ENCODE results near the gene GSTT2.
"Not testable (repeated sequence)": the region's sequence is repeated elsewhere in the genome, so short reads cannot be mapped to it uniquely, and the experiment has no call there.

The GSTT2 gene

GRCh38 chr22:23974836-23975352 is 5.0 kb upstream of the GSTT2 start:
- DNase-seq (ENCODE audit: low spot score): not testable (repeated sequence)

GRCh38 chr22:23977304-23977703 is 2.6 kb upstream of the GSTT2 start:
- DNase-seq (ENCODE audit: low spot score): not testable (repeated sequence)

- not testable (repeated sequence) for DNase-seq (ENCODE audit: low spot score)
These were observed 633 bp downstream of the GSTT2 start for GRCh38 chr22:23980567-23980966.

- no peak for DNase-seq (ENCODE audit: low spot score)
These were observed 4.5 kb downstream of the GSTT2 start for GRCh38 chr22:23984430-23984829.

- DNase-seq (ENCODE audit: low spot score): not testable (repeated sequence)
These were observed 6.2 kb downstream of the GSTT2 start for GRCh38 chr22:23986089-23986488.

- not testable (repeated sequence) for DNase-seq (ENCODE audit: low spot score)
These were observed 6.7 kb downstream of the GSTT2 start for GRCh38 chr22:23986538-23987178.

- not testable (repeated sequence) for DNase-seq (ENCODE audit: low spot score)
These were observed 9.8 kb downstream of the GSTT2 start for GRCh38 chr22:23989583-23990244.

- DNase-seq (ENCODE audit: low spot score): not testable (repeated sequence)
These were observed 13.1 kb downstream of the GSTT2 start for GRCh38 chr22:23993080-23993479.

GRCh38 chr22:23993581-23994177 is 13.7 kb downstream of the GSTT2 start:
- DNase-seq (ENCODE audit: low spot score): not testable (repeated sequence)

- no peak for DNase-seq (ENCODE audit: low spot score)
These were observed 17.2 kb downstream of the GSTT2 start for GRCh38 chr22:23997092-23997491.

GRCh38 chr22:23999779-24000178 is 19.8 kb downstream of the GSTT2 start:
- not testable (repeated sequence) for DNase-seq (ENCODE audit: low spot score)

GRCh38 chr22:24001314-24001713 is 21.4 kb downstream of the GSTT2 start:
- DNase-seq (ENCODE audit: low spot score): no peak

GRCh38 chr22:24002272-24002671 is 22.3 kb downstream of the GSTT2 start:
- DNase-seq (ENCODE audit: low spot score): no peak

- DNase-seq (ENCODE audit: low spot score): no peak
These were observed 22.9 kb downstream of the GSTT2 start for GRCh38 chr22:24002851-24003250.

GRCh38 chr22:24003887-24004286 is 24.0 kb downstream of the GSTT2 start:
- no peak for DNase-seq (ENCODE audit: low spot score)

- DNase-seq (ENCODE audit: low spot score): no peak
These were observed 25.3 kb downstream of the GSTT2 start, which contains the start of gene GSTT4 for GRCh38 chr22:24005201-24005600. Gene GSTT4, minus strand, starts transcription at chr22:24005453. Its CDS starts 97 bp downstream, at chr22:24005356.

- no peak for DNase-seq (ENCODE audit: low spot score)
These were observed 26.4 kb downstream of the GSTT2 start for GRCh38 chr22:24006207-24006913.

- DNase-seq (ENCODE audit: low spot score): no peak
These were observed 26.9 kb downstream of the GSTT2 start for GRCh38 chr22:24006914-24007214.

- no peak for DNase-seq (ENCODE audit: low spot score)
These were observed 27.5 kb downstream of the GSTT2 start for GRCh38 chr22:24007253-24008021.

GRCh38 chr22:24008022-24008283 is 28.0 kb downstream of the GSTT2 start:
- DNase-seq (ENCODE audit: low spot score): no peak

- no peak for DNase-seq (ENCODE audit: low spot score)
These were observed 28.7 kb downstream of the GSTT2 start for GRCh38 chr22:24008381-24009226.
